T-helper 1 cell treated with Interleukin-12 subunit alpha and Interleukin-12 subunit beta and Interleukin-4 antibody, amounts not matched to agents 30 μg/mL and 1 μg/mL, for 36 hours (primary cell): ENCODE data around the gene KCTD16.
A peak's percentile ranks its signal among the peaks of the same experiment; 100 is the strongest.

Experiments
- H3K27ac Mint-ChIP-seq: one replicate; pipeline ENCODE4 v1.8.0; 2021; ENCODE audit warnings: mild to moderate bottlenecking, mixed read lengths
- H3K27me3 Mint-ChIP-seq: one replicate; pipeline ENCODE4 v1.8.0; 2021; ENCODE audit warnings: low read depth, mixed read lengths
- H3K36me3 Mint-ChIP-seq: one replicate; pipeline ENCODE4 v1.8.0; 2021; ENCODE audit warnings: low read depth, mixed read lengths
- H3K4me1 Mint-ChIP-seq: one replicate; pipeline ENCODE4 v1.8.0; 2021; ENCODE audit warnings: low read depth, mixed read lengths
- H3K4me3 Mint-ChIP-seq: one replicate; pipeline ENCODE4 v1.8.0; 2021; ENCODE audit warnings: mild to moderate bottlenecking, moderate library complexity, mixed read lengths
- H3K9me3 Mint-ChIP-seq: one replicate; pipeline ENCODE4 v1.8.0; 2021; ENCODE audit warnings: mixed read lengths

Gene KCTD16

DNA sequence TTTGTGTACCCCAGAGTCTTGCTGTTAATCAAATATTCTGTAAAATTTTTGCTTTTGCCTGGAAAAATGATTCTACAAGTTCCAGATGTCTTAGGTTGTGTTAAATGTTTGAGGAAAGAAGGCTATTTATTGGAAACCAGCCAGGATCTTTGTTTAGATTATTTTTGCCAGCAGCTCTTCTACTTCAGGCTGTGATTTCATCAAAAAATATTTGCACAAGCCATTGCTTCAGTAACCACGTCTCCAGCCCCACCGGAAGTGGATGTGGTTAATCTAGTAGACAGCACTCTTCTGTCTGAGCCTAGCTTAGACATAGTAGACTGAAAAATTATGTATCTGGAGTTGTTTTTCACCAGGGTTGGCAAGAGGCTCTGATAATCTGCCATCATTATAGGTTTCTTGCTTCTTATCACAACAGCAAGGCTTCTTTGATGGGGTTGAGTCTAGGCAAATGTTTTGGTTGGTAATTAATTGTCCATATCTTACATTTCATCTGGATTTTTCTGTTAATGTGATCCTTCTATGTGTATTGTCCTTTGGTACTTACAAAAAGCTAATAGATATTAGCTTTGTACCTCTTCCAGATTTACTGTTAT lies 17.1 kb downstream of the KCTD16 start:
- Mint-ChIP-seq H3K4me1 (peaks cover 49% of the 10 kb centered on the region), H3K27me3 (no peaks in the 10 kb centered on the region), H3K36me3 (peaks cover 3% of the 10 kb centered on the region), H3K27ac (peak overlapping the region; percentile 79), H3K4me3 (peak overlapping the region; percentile 49), H3K9me3 (no peaks in the 10 kb centered on the region)

DNA sequence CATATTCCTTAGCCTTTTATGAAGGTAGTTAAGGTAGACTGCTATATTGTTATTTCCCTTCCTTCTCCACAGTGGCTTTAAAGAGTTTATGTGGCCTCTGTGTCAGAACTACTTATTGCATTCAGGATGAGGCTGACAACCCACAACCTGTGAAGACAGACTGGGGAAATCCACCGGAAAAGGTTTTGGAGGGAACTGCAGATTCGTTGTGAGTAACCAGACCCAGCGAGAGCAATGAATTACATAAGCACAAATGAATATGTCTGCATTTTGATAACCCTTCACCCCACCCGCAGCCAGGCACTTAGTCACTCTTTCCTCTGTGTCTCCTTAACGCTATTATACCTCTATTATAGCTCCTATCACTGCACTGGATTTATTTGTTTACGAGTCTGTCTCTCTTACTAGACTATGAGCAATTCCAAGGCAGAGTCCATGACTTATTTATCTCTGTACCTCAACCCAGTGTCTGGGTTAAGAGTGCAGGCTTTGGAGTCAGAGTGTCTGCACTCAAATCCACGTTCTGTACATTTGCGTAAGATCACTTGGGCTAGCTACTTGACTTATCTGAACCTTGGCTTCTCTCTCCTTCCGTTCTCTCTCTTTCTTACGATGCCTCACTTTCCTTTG lies 19.2 kb downstream of the KCTD16 start:
- Mint-ChIP-seq H3K27ac (peak overlapping the region; percentile 94), H3K4me1 (peaks cover 42% of the 10 kb centered on the region), H3K9me3 (no peaks in the 10 kb centered on the region), H3K4me3 (peak overlapping the region; percentile 61), H3K36me3 (peaks cover 3% of the 10 kb centered on the region), H3K27me3 (no peaks in the 10 kb centered on the region)

DNA sequence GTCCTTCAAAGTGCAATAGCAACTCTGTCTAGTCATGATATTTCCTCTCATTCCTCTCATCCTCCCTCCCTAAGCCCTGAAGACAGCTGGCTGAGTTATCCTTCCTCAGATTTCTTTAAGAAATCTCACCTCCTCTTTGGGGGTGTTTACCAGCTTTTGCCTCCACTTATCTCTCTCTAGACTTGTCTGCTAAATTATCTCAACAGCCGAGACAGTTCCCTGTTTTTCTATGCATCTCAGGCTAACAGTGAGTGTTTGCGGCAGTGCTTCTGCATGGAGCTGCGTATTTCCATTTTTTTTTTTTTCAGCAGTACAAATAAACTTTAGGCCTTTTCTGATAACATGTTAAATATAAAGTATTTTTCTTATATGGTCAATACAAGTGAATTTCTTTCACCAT lies 20.9 kb downstream of the KCTD16 start:
- Mint-ChIP-seq H3K4me3 (no peak overlapping the region), H3K27ac (no peak overlapping the region), H3K36me3 (peaks cover 3% of the 10 kb centered on the region), H3K9me3 (no peaks in the 10 kb centered on the region), H3K27me3 (no peaks in the 10 kb centered on the region), H3K4me1 (peaks cover 31% of the 10 kb centered on the region)

DNA sequence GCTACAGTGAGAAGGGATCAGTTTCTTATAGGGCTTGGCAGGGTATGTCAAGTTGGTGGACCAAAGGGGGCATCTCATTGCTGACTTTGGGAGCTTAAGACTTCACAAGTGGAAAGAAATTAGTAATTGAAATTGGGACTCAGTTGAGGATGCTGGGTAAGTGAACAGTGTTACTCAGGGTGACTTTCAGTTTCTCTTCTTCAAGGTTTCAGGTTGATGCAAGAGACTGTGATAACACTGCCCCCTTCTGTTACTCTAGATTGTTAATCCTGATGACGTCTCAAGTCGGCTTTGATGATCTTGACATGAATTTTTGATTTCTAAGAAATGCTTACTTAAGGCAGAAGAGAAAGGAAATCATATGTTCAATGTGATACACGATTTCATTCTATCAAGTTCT lies 21.3 kb downstream of the KCTD16 start:
- peaks cover 3% of the 10 kb centered on the region for H3K36me3 Mint-ChIP-seq
- no peak overlapping the region for H3K27ac Mint-ChIP-seq
- no peaks in the 10 kb centered on the region for H3K9me3 Mint-ChIP-seq
- peaks cover 28% of the 10 kb centered on the region for H3K4me1 Mint-ChIP-seq
- no peak overlapping the region for H3K4me3 Mint-ChIP-seq
- no peaks in the 10 kb centered on the region for H3K27me3 Mint-ChIP-seq

GRCh38 chr5:144192661-144193060 lies 22.0 kb downstream of the KCTD16 start:
- no peak overlapping the region for H3K27ac Mint-ChIP-seq
- peaks cover 22% of the 10 kb centered on the region for H3K4me1 Mint-ChIP-seq
- H3K36me3 Mint-ChIP-seq: peaks cover 3% of the 10 kb centered on the region
- no peak overlapping the region for H3K4me3 Mint-ChIP-seq
- no peaks in the 10 kb centered on the region for H3K27me3 Mint-ChIP-seq
- H3K9me3 Mint-ChIP-seq: no peaks in the 10 kb centered on the region

- no peaks in the 10 kb centered on the region for H3K9me3 Mint-ChIP-seq
- no peak overlapping the region for H3K27ac Mint-ChIP-seq
- no peak overlapping the region for H3K4me3 Mint-ChIP-seq
- H3K4me1 Mint-ChIP-seq: peaks cover 8% of the 10 kb centered on the region
- H3K36me3 Mint-ChIP-seq: peaks cover 3% of the 10 kb centered on the region
- H3K27me3 Mint-ChIP-seq: peaks cover 5% of the 10 kb centered on the region
These were observed 23.5 kb downstream of the KCTD16 start for GRCh38 chr5:144194144-144194543.

- Mint-ChIP-seq H3K36me3 (peaks cover 3% of the 10 kb centered on the region), H3K27me3 (peaks cover 8% of the 10 kb centered on the region), H3K4me3 (no peak overlapping the region), H3K9me3 (no peaks in the 10 kb centered on the region), H3K27ac (no peak overlapping the region), H3K4me1 (no peaks in the 10 kb centered on the region)
These were observed 24.8 kb downstream of the KCTD16 start for GRCh38 chr5:144195448-144195847.

GRCh38 chr5:144196612-144197011 lies 25.9 kb downstream of the KCTD16 start:
- Mint-ChIP-seq H3K9me3 (no peaks in the 10 kb centered on the region), H3K4me3 (no peak overlapping the region), H3K27ac (no peak overlapping the region)

DNA sequence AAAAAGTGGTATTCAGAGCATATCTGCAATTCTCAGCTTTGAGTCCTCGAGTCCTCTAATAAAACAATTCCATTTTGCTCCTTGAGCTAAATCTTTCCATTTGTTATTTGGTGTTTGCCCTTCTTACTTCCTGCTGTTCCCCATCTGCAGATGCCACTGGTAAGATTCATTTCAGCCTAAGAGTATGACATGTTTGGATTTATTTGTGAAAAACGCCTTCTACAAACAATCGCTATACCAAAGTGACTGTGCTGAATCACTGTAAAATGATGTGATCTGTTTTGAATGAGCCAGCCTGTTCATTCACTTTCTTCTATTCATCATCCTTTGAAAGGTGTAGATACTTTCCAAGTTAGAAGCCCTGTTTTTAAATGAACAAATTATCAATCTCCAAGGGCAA lies 27.7 kb downstream of the KCTD16 start:
- H3K9me3 Mint-ChIP-seq: no peaks in the 10 kb centered on the region
- H3K27me3 Mint-ChIP-seq: peaks cover 13% of the 10 kb centered on the region
- no peak overlapping the region for H3K4me3 Mint-ChIP-seq
- H3K4me1 Mint-ChIP-seq: no peaks in the 10 kb centered on the region
- no peak overlapping the region for H3K27ac Mint-ChIP-seq
- no peaks in the 10 kb centered on the region for H3K36me3 Mint-ChIP-seq

More at GRCh38 chr5:144196612-144197011, 25.9 kb downstream of the KCTD16 start:
- Mint-ChIP-seq H3K27me3 (peaks cover 11% of the 10 kb centered on the region), H3K4me1 (no peaks in the 10 kb centered on the region), H3K36me3 (no peaks in the 10 kb centered on the region)

DNA sequence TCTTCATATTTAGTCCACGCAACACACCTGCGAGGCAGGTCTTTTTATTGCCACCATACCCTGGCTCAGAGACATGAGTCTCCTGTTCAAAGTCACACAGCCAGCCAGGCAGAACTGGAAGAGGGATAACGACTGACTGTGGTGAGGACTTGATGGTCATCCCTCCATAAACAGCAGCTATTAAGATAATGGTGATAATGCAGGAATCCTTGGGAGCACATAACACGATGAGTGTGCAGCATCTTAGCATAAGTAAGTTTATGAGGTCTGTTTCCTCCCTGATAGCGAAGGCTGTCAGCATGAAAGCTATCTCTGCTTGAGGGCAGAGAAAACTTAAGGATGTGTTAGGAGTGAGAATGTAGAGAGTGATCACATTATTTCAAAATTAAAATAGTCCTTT lies 30.9 kb downstream of the KCTD16 start:
- Mint-ChIP-seq H3K36me3 (no peaks in the 10 kb centered on the region), H3K27me3 (peaks cover 42% of the 10 kb centered on the region), H3K27ac (no peak overlapping the region), H3K9me3 (no peaks in the 10 kb centered on the region), H3K4me3 (no peak overlapping the region), H3K4me1 (peaks cover 2% of the 10 kb centered on the region)

DNA sequence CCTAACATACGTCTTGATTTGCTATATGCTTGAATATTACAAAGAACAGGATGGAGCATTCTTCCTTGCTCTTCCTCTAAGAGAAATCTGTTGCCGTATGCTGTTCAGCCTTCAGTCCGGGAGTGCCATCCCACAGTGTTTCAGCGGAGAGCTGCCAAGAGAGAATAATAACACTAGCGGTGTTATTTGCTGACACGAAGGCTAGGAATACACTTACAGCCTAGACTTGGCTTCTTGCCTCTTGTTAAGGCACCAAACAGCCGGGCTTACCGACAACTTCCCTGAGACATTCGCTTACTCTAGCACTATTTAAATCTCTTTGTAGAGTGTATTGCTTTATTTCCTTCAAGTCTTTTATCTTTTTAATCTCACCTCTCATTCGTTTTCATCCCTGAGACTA lies 31.4 kb downstream of the KCTD16 start:
- Mint-ChIP-seq H3K27me3 (peaks cover 44% of the 10 kb centered on the region), H3K36me3 (no peaks in the 10 kb centered on the region), H3K4me3 (no peak overlapping the region), H3K4me1 (peaks cover 2% of the 10 kb centered on the region), H3K27ac (no peak overlapping the region), H3K9me3 (no peaks in the 10 kb centered on the region)

GRCh38 chr5:144202726-144203125 lies 32.1 kb downstream of the KCTD16 start:
- no peak overlapping the region for H3K27ac Mint-ChIP-seq
- peaks cover 2% of the 10 kb centered on the region for H3K4me1 Mint-ChIP-seq
- H3K36me3 Mint-ChIP-seq: no peaks in the 10 kb centered on the region
- H3K9me3 Mint-ChIP-seq: no peaks in the 10 kb centered on the region
- H3K4me3 Mint-ChIP-seq: no peak overlapping the region
- peaks cover 50% of the 10 kb centered on the region for H3K27me3 Mint-ChIP-seq

GRCh38 chr5:144203750-144204596 lies 33.3 kb downstream of the KCTD16 start:
- no peaks in the 10 kb centered on the region for H3K36me3 Mint-ChIP-seq

DNA sequence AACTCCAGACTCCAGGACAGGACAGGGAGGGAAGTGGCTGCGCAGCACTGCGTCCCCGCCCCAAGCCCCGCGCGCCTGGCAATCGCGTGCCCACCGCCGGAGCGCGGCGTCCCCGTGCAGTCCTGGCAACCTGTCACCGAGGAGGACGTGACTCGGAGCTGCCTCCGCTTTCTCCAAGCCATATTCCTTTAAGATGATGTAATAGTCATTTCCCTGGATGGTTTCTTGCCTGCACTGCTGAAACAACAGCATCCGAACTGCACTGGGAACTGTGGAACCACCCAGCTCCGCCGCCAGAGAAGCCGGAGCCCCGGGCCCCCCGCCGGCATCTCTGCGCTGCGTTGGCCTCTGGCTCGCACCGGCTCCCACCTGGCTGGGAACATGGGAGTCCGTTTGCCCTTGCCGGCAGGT lies 34.5 kb downstream of the KCTD16 start:
- H3K4me3 Mint-ChIP-seq: no peak overlapping the region
- H3K27me3 Mint-ChIP-seq: peaks cover 59% of the 10 kb centered on the region

More at GRCh38 chr5:144203750-144204596, 33.3 kb downstream of the KCTD16 start:
- peaks cover 2% of the 10 kb centered on the region for H3K4me1 Mint-ChIP-seq
- no peaks in the 10 kb centered on the region for H3K9me3 Mint-ChIP-seq
- H3K27ac Mint-ChIP-seq: no peak overlapping the region
- no peak overlapping the region for H3K4me3 Mint-ChIP-seq
- H3K27me3 Mint-ChIP-seq: peaks cover 55% of the 10 kb centered on the region

GRCh38 chr5:144206141-144206540 lies 35.5 kb downstream of the KCTD16 start:
- no peak overlapping the region for H3K4me3 Mint-ChIP-seq
- H3K4me1 Mint-ChIP-seq: peaks cover 2% of the 10 kb centered on the region
- no peaks in the 10 kb centered on the region for H3K36me3 Mint-ChIP-seq
- H3K9me3 Mint-ChIP-seq: no peaks in the 10 kb centered on the region
- peaks cover 60% of the 10 kb centered on the region for H3K27me3 Mint-ChIP-seq
- H3K27ac Mint-ChIP-seq: no peak overlapping the region

More for the DNA sequence above, 34.5 kb downstream of the KCTD16 start:
- H3K4me1 Mint-ChIP-seq: peaks cover 2% of the 10 kb centered on the region
- no peaks in the 10 kb centered on the region for H3K36me3 Mint-ChIP-seq
- no peaks in the 10 kb centered on the region for H3K9me3 Mint-ChIP-seq
- H3K27ac Mint-ChIP-seq: no peak overlapping the region
